NT2/D1 (cell line): Measurements from ENCODE around the gene PHLDA3.

ENCODE experiments used
- SUZ12 ChIP-seq: IDR thresholded peaks from 2 replicates; pipeline ENCODE4 v1.6.1; 2011; ENCODE audit not compliant: insufficient read length, insufficient read depth; ENCODE audit errors: extremely low read depth
- YY1 ChIP-seq: IDR thresholded peaks from 2 replicates; pipeline ENCODE4 v1.6.1; 2011; ENCODE audit not compliant: insufficient read length, insufficient read depth
- ZNF274 ChIP-seq: IDR thresholded peaks from 2 replicates; pipeline ENCODE4 v1.6.1; 2011; ENCODE audit warnings: mild to moderate bottlenecking, low read depth, low read length

DNA sequence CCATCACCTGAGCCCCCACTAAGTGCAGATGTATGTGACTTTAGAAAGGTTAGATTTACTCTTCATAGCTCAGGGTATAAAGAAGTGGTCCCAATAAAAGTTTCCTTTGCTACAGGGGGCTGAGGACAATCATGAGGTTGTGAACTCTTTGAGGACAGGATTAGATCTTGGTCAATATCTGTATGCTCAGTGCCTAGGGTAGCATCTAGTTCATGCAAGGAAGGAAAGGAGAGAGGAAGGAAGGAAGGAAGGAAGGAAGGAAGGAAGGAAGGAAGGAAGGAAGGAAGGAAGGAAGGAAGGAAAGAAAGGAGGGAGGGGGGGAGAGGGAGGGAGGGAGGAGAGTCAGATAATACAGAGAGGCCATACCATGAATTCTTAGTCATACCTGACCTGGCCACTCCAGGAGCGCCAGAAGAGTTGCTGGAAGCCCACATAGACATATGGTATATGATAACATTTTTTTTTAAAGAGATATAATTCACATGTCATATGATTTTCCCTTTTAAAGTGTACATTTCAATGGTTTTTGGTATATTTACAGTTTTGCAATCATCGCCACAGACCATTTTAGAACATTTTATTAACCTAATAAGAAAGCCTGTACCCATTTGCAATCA, 47.6 kb upstream of the PHLDA3 start:
- TF ChIP-seq YY1: no peak
- TF ChIP-seq SUZ12: no peak
- TF ChIP-seq ZNF274: no peak
